Stimulated activated CD4-positive, alpha-beta T cell treated with anti-CD3 and anti-CD28 coated beads, Interleukin-4, amount 100 ng/mL, for 48 hours (primary cell): Measurements from ENCODE around the gene IL1A.

Experiments used
- DNase-seq, 2 donors: peaks; one replicate each; pipeline ENCODE4 v3.0.0-alpha.2; 2020; ENCODE audit warnings: low read depth in 2 of 2

The IL1A gene

GRCh38 chr2:112792419-112792818 is 8.1 kb upstream of the IL1A start:
- DNase-seq: no peak

- DNase-seq: no peak
Observed at GRCh38 chr2:112791693-112792230, 7.5 kb upstream of the IL1A start.

GRCh38 chr2:112791019-112791418 is 6.7 kb upstream of the IL1A start:
- no peak for DNase-seq

- no peak for DNase-seq
Observed at GRCh38 chr2:112790305-112790704, 6.0 kb upstream of the IL1A start.

- DNase-seq: no peak
Observed at GRCh38 chr2:112789186-112789585, 4.9 kb upstream of the IL1A start.

- DNase-seq: no peak
Observed at GRCh38 chr2:112788653-112789052, 4.4 kb upstream of the IL1A start.

GRCh38 chr2:112787729-112788393 is 3.6 kb upstream of the IL1A start:
- no peak for DNase-seq

GRCh38 chr2:112787294-112787693 is 3.0 kb upstream of the IL1A start:
- DNase-seq: no peak

GRCh38 chr2:112783187-112783714 is 1.0 kb downstream of the IL1A start:
- DNase-seq: no peak

- no peak for DNase-seq
Observed at GRCh38 chr2:112782234-112782799, 2.0 kb downstream of the IL1A start.

- no peak for DNase-seq
Observed at GRCh38 chr2:112779598-112779997, 4.7 kb downstream of the IL1A start.

GRCh38 chr2:112777036-112777435 is 7.3 kb downstream of the IL1A start:
- no peak for DNase-seq

- DNase-seq: no peak
Observed at GRCh38 chr2:112776113-112776512, 8.2 kb downstream of the IL1A start.

- no peak for DNase-seq
Observed at GRCh38 chr2:112774536-112775285, 9.6 kb downstream of the IL1A start.

- DNase-seq: no peak
Observed at GRCh38 chr2:112773556-112773955, 10.7 kb downstream of the IL1A start.

- DNase-seq: no peak
Observed at GRCh38 chr2:112772911-112773475, 11.3 kb downstream of the IL1A start.

GRCh38 chr2:112772322-112772721 is 12.0 kb downstream of the IL1A start:
- no peak for DNase-seq

GRCh38 chr2:112768432-112768831 is 15.9 kb downstream of the IL1A start:
- no peak for DNase-seq

GRCh38 chr2:112767693-112768330 is 16.5 kb downstream of the IL1A start:
- no peak for DNase-seq

- DNase-seq: no peak
Observed at GRCh38 chr2:112765251-112765650, 19.0 kb downstream of the IL1A start.
